HEK293 (cell line): ENCODE results near the gene DOCK4.

Experiments used
- CTCF ChIP-seq: fragments of 450-650 bp; formaldehyde crosslinking; IDR thresholded peaks from 2 replicates; pipeline ENCODE4 v1.5.1; 2016; ENCODE audit warnings: missing biosample characterization, missing genetic modification characterization
- GLIS2 ChIP-seq: fragments of 450-650 bp; formaldehyde crosslinking; IDR thresholded peaks from 2 replicates; pipeline ENCODE4 v1.5.1; 2016; ENCODE audit warnings: missing biosample characterization, missing genetic modification characterization
- MYNN ChIP-seq: fragments of 450-650 bp; formaldehyde crosslinking; IDR thresholded peaks from 2 replicates; pipeline ENCODE4 v1.5.1; 2016; ENCODE audit warnings: missing biosample characterization, missing genetic modification characterization, borderline replicate concordance
- SETDB1 ChIP-seq: IDR thresholded peaks from one replicate; pipeline ENCODE4 v1.6.1; 2017; ENCODE audit warnings: mild to moderate bottlenecking, low read length, moderate library complexity, mixed read lengths; ENCODE audit not compliant: insufficient read length
- YY1 ChIP-seq: fragments of 450-650 bp; formaldehyde crosslinking; IDR thresholded peaks from 2 replicates; pipeline ENCODE4 v1.5.1; 2018; ENCODE audit warnings: missing biosample characterization, missing genetic modification characterization
- ZBTB44 ChIP-seq: fragments of 450-650 bp; IDR thresholded peaks from 2 replicates; pipeline ENCODE4 v1.5.1; 2018; ENCODE audit warnings: missing biosample characterization, mild to moderate bottlenecking, missing genetic modification characterization
- ZNF121 ChIP-seq: fragments of 450-650 bp; formaldehyde crosslinking; IDR thresholded peaks from 2 replicates; pipeline ENCODE4 v1.5.1; 2016; ENCODE audit warnings: missing biosample characterization, missing genetic modification characterization
- ZNF274 ChIP-seq, 2 experiments: fragments of 200-500 bp in 1 of 2; fragments of 450-650 bp in 1 of 2; sonication (Bioruptor generic) in 1 of 2; formaldehyde crosslinking in 1 of 2; IDR thresholded peaks; 2 replicates each; pipeline versions ENCODE4 v1.5.1 to v1.6.1; 2014 to 2016; ENCODE audit warnings: borderline replicate concordance in 1 of 2, inconsistent platforms in 1 of 2, low read length in 1 of 2, missing biosample characterization in 1 of 2, missing genetic modification characterization in 1 of 2
- ZNF292 ChIP-seq: fragments of 450-650 bp; formaldehyde crosslinking; IDR thresholded peaks from 2 replicates; pipeline ENCODE4 v1.5.1; 2016; ENCODE audit warnings: low read depth, missing biosample characterization, missing genetic modification characterization, borderline replicate concordance
- ZNF335 ChIP-seq: fragments of 450-650 bp; formaldehyde crosslinking; conservative IDR thresholded peaks from 2 replicates; pipeline ENCODE4 v1.5.1; 2016; ENCODE audit warnings: missing biosample characterization, missing genetic modification characterization

- no peak for TF ChIP-seq ZBTB44 (tag by site-specific recombination)
- TF ChIP-seq ZNF121 (tag by site-specific recombination), result no peak
- TF ChIP-seq CTCF, result no peak
- no peak for TF ChIP-seq YY1 (tag by site-specific recombination)
- TF ChIP-seq ZNF274 (IDR thresholded peaks at IDR 0.05; ENCODE audit: low read length), result no peak
- no peak for TF ChIP-seq ZNF274 (tag by site-specific recombination; IDR thresholded peaks at IDR 0.05; ENCODE audit: borderline replicate concordance)
- TF ChIP-seq ZNF292 (tag by site-specific recombination), result no peak
- TF ChIP-seq ZNF335, result no peak
- TF ChIP-seq MYNN (tag by site-specific recombination), result no peak
- TF ChIP-seq SETDB1, result no peak
- no peak for TF ChIP-seq GLIS2 (tag by site-specific recombination)
Observed at GRCh38 chr7:111855842-111856227, 350.4 kb downstream of the DOCK4 start.
